HG03354 (cell line): ENCODE results near the gene CRIM1.

ENCODE experiments used
- ATAC-seq: cut with Tn5 transposase; IDR thresholded peaks from one replicate; pipeline ENCODE4 v1.9.1; 2021; ENCODE audit warnings: mild to moderate bottlenecking; ENCODE audit not compliant: unreplicated experiment, poor library complexity, severe bottlenecking

The CRIM1 gene

GRCh38 chr2:36535099-36535498, 179.5 kb downstream of the CRIM1 start:
- ATAC-seq = no peak

GRCh38 chr2:36536776-36537175, 181.2 kb downstream of the CRIM1 start:
- no peak for ATAC-seq

GRCh38 chr2:36538335-36538734, 182.8 kb downstream of the CRIM1 start:
- ATAC-seq = no peak

- ATAC-seq = peak; percentile 82
Measured at GRCh38 chr2:36539631-36540030, 184.1 kb downstream of the CRIM1 start.

- no peak for ATAC-seq
Measured at GRCh38 chr2:36540986-36541754, 185.6 kb downstream of the CRIM1 start.

GRCh38 chr2:36541891-36542595, 186.5 kb downstream of the CRIM1 start:
- no peak for ATAC-seq

- no peak for ATAC-seq
Measured at GRCh38 chr2:36544638-36545338, 189.2 kb downstream of the CRIM1 start.

GRCh38 chr2:36545871-36546416, 190.4 kb downstream of the CRIM1 start:
- ATAC-seq = no peak

GRCh38 chr2:36547906-36548305, 192.3 kb downstream of the CRIM1 start:
- ATAC-seq = no peak

- no peak for ATAC-seq
Measured at GRCh38 chr2:36549165-36549574, 193.6 kb downstream of the CRIM1 start.

- ATAC-seq = no peak
Measured at GRCh38 chr2:36550006-36550405, 194.4 kb downstream of the CRIM1 start.

- no peak for ATAC-seq
Measured at GRCh38 chr2:36553683-36554082, 198.1 kb downstream of the CRIM1 start.

GRCh38 chr2:36554531-36554930, 199.0 kb downstream of the CRIM1 start:
- no peak for ATAC-seq

- ATAC-seq = no peak
Measured at GRCh38 chr2:36555789-36556188, 200.2 kb downstream of the CRIM1 start.

- no peak for ATAC-seq
Measured at GRCh38 chr2:36556842-36557241, 201.3 kb downstream of the CRIM1 start.

- no peak for ATAC-seq
Measured at GRCh38 chr2:36559221-36559942, 203.8 kb downstream of the CRIM1 start.

- ATAC-seq = no peak
Measured at GRCh38 chr2:36560726-36561125, 205.1 kb downstream of the CRIM1 start.

- ATAC-seq = no peak
Measured at GRCh38 chr2:36561237-36561944, 205.8 kb downstream of the CRIM1 start.

GRCh38 chr2:36562240-36562639, 206.7 kb downstream of the CRIM1 start:
- ATAC-seq = no peak
